Osteoblast (primary cell): ENCODE data around the gene PRTFDC1. TPM values are rescaled to one million over a fixed set of nuclear protein-coding genes. Genes with fewer than 3 reads are reported as not detected.
A peak's percentile ranks its signal among the peaks of the same experiment; 100 is the strongest.

Experiments
- DNase-seq: peaks from one replicate; pipeline ENCODE4 v3.0.0; 2011; ENCODE audit warnings: low spot score, mixed read lengths; ENCODE audit not compliant: insufficient read length; ENCODE audit errors: missing footprints
- H2AFZ ChIP-seq: 2 replicates; pipeline ENCODE4 v1.6.0; 2011; ENCODE audit warnings: mild to moderate bottlenecking, low read length
- H3K27ac ChIP-seq: 2 replicates; pipeline ENCODE4 v1.5.1; 2011; ENCODE audit warnings: mild to moderate bottlenecking, low read depth, low read length, moderate library complexity
- H3K27me3 ChIP-seq: 2 replicates; pipeline ENCODE4 v1.6.0; 2012; ENCODE audit warnings: mild to moderate bottlenecking, control low read depth, inconsistent platforms, low read length, moderate library complexity; ENCODE audit not compliant: insufficient read depth
- H3K36me3 ChIP-seq: 2 replicates; pipeline ENCODE4 v1.5.1; 2011; ENCODE audit warnings: mild to moderate bottlenecking, low read length, control low read depth, moderate library complexity; ENCODE audit not compliant: insufficient read depth
- H3K4me1 ChIP-seq: 2 replicates; pipeline ENCODE4 v1.5.1; 2011; ENCODE audit warnings: mild to moderate bottlenecking, low read length, control low read depth, moderate library complexity; ENCODE audit not compliant: insufficient read depth
- H3K4me2 ChIP-seq: 2 replicates; pipeline ENCODE4 v1.6.0; 2011; ENCODE audit warnings: mild to moderate bottlenecking, low read length; ENCODE audit not compliant: insufficient read depth
- H3K4me3 ChIP-seq: fragments of 200-600 bp; sonication (generic); 3 replicates; pipeline ENCODE4 v1.5.1; 2012; ENCODE audit warnings: mild to moderate bottlenecking, low read length, inconsistent platforms; ENCODE audit not compliant: insufficient read depth
- H3K79me2 ChIP-seq: 2 replicates; pipeline ENCODE4 v1.6.0; 2012; ENCODE audit warnings: mild to moderate bottlenecking, low read length, control low read depth, inconsistent platforms; ENCODE audit not compliant: insufficient read depth
- H3K9me3 ChIP-seq: 2 replicates; pipeline ENCODE4 v1.5.1; 2011; ENCODE audit warnings: low read depth, low read length, control low read depth
- H4K20me1 ChIP-seq: 2 replicates; pipeline ENCODE4 v1.6.0; 2012; ENCODE audit warnings: mild to moderate bottlenecking, low read length, control low read depth; ENCODE audit not compliant: insufficient read depth
- CTCF ChIP-seq: IDR thresholded peaks from 2 replicates; pipeline ENCODE4 v1.5.1; 2011; ENCODE audit warnings: mild to moderate bottlenecking, low read depth, low read length, moderate library complexity; ENCODE audit errors: extremely low read depth
- total RNA-seq: library from RNA; depleted of rRNA; stranded (reverse); fragments of >200 nt; gene quantifications from 2 replicates; pipeline ENCODE4 v1.2.3, GENCODE V29; 2012

PRTFDC1 gene
- total RNA-seq, 1 donor: 5.1 TPM

GRCh38 chr10:24848195-24848594 lies 104.2 kb downstream of the PRTFDC1 start:
- no peaks in the 10 kb centered on the region for H3K36me3 ChIP-seq
- DNase-seq: peak; percentile 21

GRCh38 chr10:24847112-24848070 lies 105.0 kb downstream of the PRTFDC1 start:
- no peak overlapping the region for H3K27ac ChIP-seq
- H3K4me2 ChIP-seq: peak overlapping the region; percentile 14
- no peak overlapping the region for H3K4me3 ChIP-seq
- H2AFZ ChIP-seq: no peak overlapping the region
- H3K9me3 ChIP-seq: no peaks in the 10 kb centered on the region
- peak; percentile 52 for DNase-seq
- H3K27me3 ChIP-seq: no peaks in the 10 kb centered on the region
- no peaks in the 10 kb centered on the region for H3K36me3 ChIP-seq
- H4K20me1 ChIP-seq: no peaks in the 10 kb centered on the region
- peaks cover 7% of the 10 kb centered on the region for H3K4me1 ChIP-seq
- TF ChIP-seq CTCF: no peak
- no peaks in the 10 kb centered on the region for H3K79me2 ChIP-seq

More at GRCh38 chr10:24848195-24848594, 104.2 kb downstream of the PRTFDC1 start:
- H4K20me1 ChIP-seq: no peaks in the 10 kb centered on the region
- H3K4me2 ChIP-seq: peak overlapping the region; percentile 14
- H3K79me2 ChIP-seq: no peaks in the 10 kb centered on the region
- H2AFZ ChIP-seq: no peak overlapping the region
- no peak overlapping the region for H3K27ac ChIP-seq
- TF ChIP-seq CTCF: no peak
- no peaks in the 10 kb centered on the region for H3K9me3 ChIP-seq
- no peaks in the 10 kb centered on the region for H3K27me3 ChIP-seq
- H3K4me3 ChIP-seq: no peak overlapping the region
- H3K4me1 ChIP-seq: peaks cover 7% of the 10 kb centered on the region

- Histone ChIP-seq H3K79me2 (no peaks in the 10 kb centered on the region), H3K4me2 (no peak overlapping the region), H4K20me1 (no peaks in the 10 kb centered on the region), H3K4me1 (peaks cover 7% of the 10 kb centered on the region), H3K9me3 (no peaks in the 10 kb centered on the region), H3K27ac (no peak overlapping the region), H3K36me3 (no peaks in the 10 kb centered on the region), H2AFZ (no peak overlapping the region), H3K27me3 (no peaks in the 10 kb centered on the region), H3K4me3 (no peak overlapping the region)
- DNase-seq: no peak
- TF ChIP-seq CTCF: no peak
Observed at GRCh38 chr10:24844742-24845141, 107.7 kb downstream of the PRTFDC1 start.

- TF ChIP-seq CTCF: no peak
- H3K4me1 ChIP-seq: peaks cover 5% of the 10 kb centered on the region
- no peak overlapping the region for H3K4me3 ChIP-seq
- no peaks in the 10 kb centered on the region for H3K36me3 ChIP-seq
- no peaks in the 10 kb centered on the region for H4K20me1 ChIP-seq
- no peak for DNase-seq
- no peak overlapping the region for H3K27ac ChIP-seq
- H3K9me3 ChIP-seq: no peaks in the 10 kb centered on the region
- no peaks in the 10 kb centered on the region for H3K27me3 ChIP-seq
- no peaks in the 10 kb centered on the region for H3K79me2 ChIP-seq
- H3K4me2 ChIP-seq: no peak overlapping the region
- no peak overlapping the region for H2AFZ ChIP-seq
Observed at GRCh38 chr10:24843256-24843655, 109.2 kb downstream of the PRTFDC1 start.
